Small intestine (tissue), 7 donors: ENCODE results near the gene VPS37D. TPM values are rescaled to one million over a fixed set of nuclear protein-coding genes. Genes with fewer than 3 reads are reported as not detected.

Source experiments
- DNase-seq, 2 donors: peaks; one replicate each; pipeline versions ENCODE4 v3.0.0 to v3.0.0-alpha.2; 2013
- FAIRE-seq: peaks from 2 replicates; lab custom pipeline; 2012; peaks lifted over from hg19 to GRCh38; lab: Jason Lieb, UNC
- H3K27ac ChIP-seq, 3 donors: one replicate each; pipeline ENCODE4 v1.5.1; 2013; ENCODE audit warnings: low read length in 2 of 3, mild to moderate bottlenecking in 2 of 3, control low read depth in 1 of 3, inconsistent platforms in 1 of 3, low read depth in 1 of 3, moderate library complexity in 1 of 3
- H3K27me3 ChIP-seq, 3 donors: one replicate each; pipeline ENCODE4 v1.6.1; 2013; ENCODE audit warnings: low read length in 3 of 3, inconsistent platforms in 1 of 3; ENCODE audit not compliant: control insufficient read depth in 3 of 3, insufficient read depth in 3 of 3
- H3K36me3 ChIP-seq, 3 donors: one replicate each; pipeline ENCODE4 v1.6.1; 2013; ENCODE audit warnings: low read length in 3 of 3, inconsistent platforms in 1 of 3, low read depth in 1 of 3, mild to moderate bottlenecking in 1 of 3, moderate library complexity in 1 of 3; ENCODE audit not compliant: control insufficient read depth in 3 of 3, insufficient read depth in 2 of 3
- H3K4me1 ChIP-seq, 3 donors: one replicate each; pipeline ENCODE4 v1.6.1; 2013; ENCODE audit warnings: low read length in 2 of 3, inconsistent platforms in 1 of 3, low read depth in 1 of 3, mild to moderate bottlenecking in 1 of 3, moderate library complexity in 1 of 3; ENCODE audit not compliant: control insufficient read depth in 3 of 3, insufficient read depth in 2 of 3
- H3K4me3 ChIP-seq, 3 donors: one replicate each; pipeline ENCODE4 v1.5.1; 2013; ENCODE audit warnings: low read length in 3 of 3, control low read depth in 1 of 3, inconsistent platforms in 1 of 3, low read depth in 1 of 3, mild to moderate bottlenecking in 1 of 3, moderate library complexity in 1 of 3
- H3K9me3 ChIP-seq, 2 donors: one replicate each; pipeline ENCODE4 v1.6.1; 2013; ENCODE audit warnings: low read depth in 1 of 2, low read length in 1 of 2; ENCODE audit not compliant: control insufficient read depth in 2 of 2, insufficient read depth in 1 of 2
- WGBS, 3 donors: extraction: QIAGEN DNeasy Blood & Tissue Kit; methylation state at CpG; one replicate each; pipeline ENCODE4 v1.1.7; 2013; 5-methylcytosine and 5-hydroxymethylcytosine counted together
- polyA plus RNA-seq, 4 donors: library from polyadenylated mRNA; stranded (reverse) in 3 of 4; unstranded in 1 of 4; fragments of 200-250 nt in 3 of 4; fragments of 120-200 nt in 1 of 4; gene quantifications; one replicate each; pipeline versions ENCODE4 v1.2.1 to v1.2.3, GENCODE V29; 2013
- donor health status: healthy with polysubstance abuse.
- donor health status: control.
- donor health status: control.
- donor health status: Bipolar disorder and iron deficiency.
- donor health status: healthy.

Gene VPS37D
- polyA plus RNA-seq, 4 donors, result 2.6 to 4.2 (median 3.2) TPM

GRCh38 chr7:73623798-73624668, 43.6 kb upstream of the VPS37D start, which contains the start of gene MLXIPL:
Gene MLXIPL (minus strand): TSS chr7:73624522. CDS start chr7:73624492, 30 bp downstream.
- peak; percentile 94 for DNase-seq
- Histone ChIP-seq H3K4me1 (peaks cover 0 to 6% (median 5%) of the 10 kb centered on the region in 3 donors), H3K9me3 (no peaks in the 10 kb centered on the region), H3K4me3 (peak within 1 kb of the TSS; percentile 37 to 76 (median 72)), H3K36me3 (peaks cover 0 to 28% (median 0%) of the 10 kb centered on the region in 3 donors), H3K27me3 (peaks cover 0 to 21% (median 2%) of the 10 kb centered on the region in 3 donors), H3K27ac (peak within 1 kb of the TSS; percentile 46 to 87 (median 71))
- FAIRE-seq, result no peak
- WGBS, 3 donors, result 3 to 7% (median 4%) methylated on average over 50 to 80 of the region's 80 CpGs

DNA sequence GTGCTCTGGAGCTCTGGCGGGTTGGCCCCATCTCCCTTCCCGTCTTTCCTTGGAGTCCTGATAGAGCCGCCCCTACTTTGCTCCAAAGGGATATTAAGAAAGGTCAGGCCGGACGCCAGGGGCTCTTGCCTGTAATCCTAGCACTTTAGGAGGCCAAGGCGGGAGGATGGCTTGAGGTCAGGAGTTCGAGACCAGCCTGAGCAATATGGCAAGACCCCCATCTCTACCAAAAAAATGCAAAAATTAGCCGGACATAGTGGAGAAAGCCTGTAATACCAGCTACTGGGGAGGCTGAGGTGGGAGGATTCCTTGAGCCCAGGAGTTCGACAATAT, 43.0 kb upstream of the VPS37D start:
- no peak for FAIRE-seq
- no peak for DNase-seq
- H3K4me3 ChIP-seq, result peak overlapping the region in 1 of 3 donors; percentile 17
- WGBS, 3 donors, result 23 to 40% (median 27%) methylated on average over 9 of the region's 9 CpGs
- H3K9me3 ChIP-seq, result no peaks in the 10 kb centered on the region
- H3K36me3 ChIP-seq, result peaks cover 0 to 28% (median 0%) of the 10 kb centered on the region in 3 donors
- H3K27me3 ChIP-seq, result peaks cover 0 to 21% (median 2%) of the 10 kb centered on the region in 3 donors
- H3K4me1 ChIP-seq, result peaks cover 0 to 6% (median 5%) of the 10 kb centered on the region in 3 donors
- H3K27ac ChIP-seq, result no peak overlapping the region

GRCh38 chr7:73625276-73625675, 42.4 kb upstream of the VPS37D start:
- H3K27me3 ChIP-seq, result peaks cover 0 to 21% (median 2%) of the 10 kb centered on the region in 3 donors
- WGBS, 3 donors, result 92 to 94% (median 93%) methylated on average over 11 of the region's 11 CpGs

GRCh38 chr7:73626814-73627213, 40.8 kb upstream of the VPS37D start:
- Histone ChIP-seq H3K27ac (no peak overlapping the region), H3K9me3 (no peaks in the 10 kb centered on the region), H3K4me3 (no peak overlapping the region), H3K27me3 (peaks cover 0 to 18% (median 2%) of the 10 kb centered on the region in 3 donors), H3K36me3 (peaks cover 0 to 17% (median 0%) of the 10 kb centered on the region in 3 donors), H3K4me1 (peaks cover 0 to 6% (median 5%) of the 10 kb centered on the region in 3 donors)
- DNase-seq (no peak), FAIRE-seq (no peak)
- 41 to 65% (median 63%) methylated on average over 3 of the region's 3 CpGs for WGBS, 3 donors

More at GRCh38 chr7:73625276-73625675, 42.4 kb upstream of the VPS37D start:
- Histone ChIP-seq H3K36me3 (peaks cover 0 to 25% (median 0%) of the 10 kb centered on the region in 3 donors), H3K4me1 (peaks cover 0 to 6% (median 5%) of the 10 kb centered on the region in 3 donors), H3K27ac (no peak overlapping the region), H3K9me3 (no peaks in the 10 kb centered on the region), H3K4me3 (no peak overlapping the region)
- DNase-seq (no peak), FAIRE-seq (no peak)

GRCh38 chr7:73628504-73628903, 39.1 kb upstream of the VPS37D start:
- no peak for DNase-seq
- no peak overlapping the region for H3K27ac ChIP-seq
- peaks cover 0 to 13% (median 2%) of the 10 kb centered on the region in 3 donors for H3K27me3 ChIP-seq
- no peak overlapping the region for H3K4me3 ChIP-seq
- 70 to 89% (median 88%) methylated on average over 4 of the region's 4 CpGs for WGBS, 3 donors
- FAIRE-seq, result no peak
- H3K9me3 ChIP-seq, result no peaks in the 10 kb centered on the region
- H3K36me3 ChIP-seq, result peaks cover 0 to 21% (median 0%) of the 10 kb centered on the region in 3 donors
- H3K4me1 ChIP-seq, result peaks cover 0 to 6% (median 5%) of the 10 kb centered on the region in 3 donors

DNA sequence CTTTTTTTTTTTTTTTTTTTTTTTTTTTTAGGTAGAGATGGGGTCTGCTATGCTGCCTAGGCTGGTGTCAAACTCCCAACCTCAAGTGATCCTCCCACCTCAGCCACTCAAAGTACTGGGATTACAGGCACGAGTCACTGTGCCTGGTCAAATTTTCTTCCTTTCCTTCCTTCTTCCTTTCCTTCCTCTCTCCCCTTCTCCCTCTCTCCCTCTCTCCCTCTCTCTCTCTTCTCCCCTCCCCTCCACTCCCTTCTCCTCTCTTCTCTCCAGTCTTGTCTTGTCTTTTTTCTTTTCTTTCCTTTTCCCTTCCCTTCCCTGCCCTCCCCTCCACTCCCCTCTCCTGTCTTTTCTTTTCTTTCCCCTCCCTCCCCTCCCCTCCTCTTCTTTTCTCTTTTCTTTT, 36.1 kb upstream of the VPS37D start:
- H3K4me1 ChIP-seq, result no peaks in the 10 kb centered on the region
- no peaks in the 10 kb centered on the region for H3K27me3 ChIP-seq
- WGBS, 3 donors, result 15 to 31% (median 30%) methylated on average over 1 of the region's 1 CpG
- H3K9me3 ChIP-seq, result no peaks in the 10 kb centered on the region
- H3K27ac ChIP-seq, result no peak overlapping the region
- DNase-seq (no peak), FAIRE-seq (no peak)
- H3K4me3 ChIP-seq, result no peak overlapping the region
- peaks cover 0 to 27% (median 0%) of the 10 kb centered on the region in 3 donors for H3K36me3 ChIP-seq

DNA sequence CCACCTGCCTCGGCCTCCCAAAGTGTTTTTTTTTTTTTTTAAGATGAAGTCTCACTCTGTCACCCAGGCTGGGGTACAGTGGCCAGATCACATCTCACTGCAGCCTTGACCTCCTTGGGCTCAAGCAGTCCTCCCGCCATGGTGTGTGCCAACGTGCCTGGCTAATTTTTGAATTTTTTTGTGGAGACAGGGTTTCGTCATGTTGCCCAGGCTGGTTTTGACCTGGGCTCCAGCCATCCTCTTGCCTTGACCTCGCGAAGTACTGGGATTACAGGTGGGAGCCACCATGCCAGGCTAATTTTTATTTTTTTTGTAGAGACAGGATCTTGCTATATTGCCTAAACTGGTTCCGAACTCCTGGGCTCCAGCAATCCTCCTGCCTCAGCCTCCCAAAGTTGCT, 34.3 kb upstream of the VPS37D start:
- Histone ChIP-seq H3K4me3 (no peak overlapping the region), H3K36me3 (peaks cover 0 to 32% (median 0%) of the 10 kb centered on the region in 3 donors), H3K4me1 (no peaks in the 10 kb centered on the region), H3K9me3 (no peaks in the 10 kb centered on the region), H3K27ac (no peak overlapping the region), H3K27me3 (no peaks in the 10 kb centered on the region)
- DNase-seq (no peak), FAIRE-seq (no peak)
- 78 to 91% (median 86%) methylated on average over 7 of the region's 7 CpGs for WGBS, 3 donors

GRCh38 chr7:73633844-73634243, 33.8 kb upstream of the VPS37D start:
- Histone ChIP-seq H3K4me1 (no peaks in the 10 kb centered on the region), H3K4me3 (no peak overlapping the region), H3K36me3 (peaks cover 0 to 33% (median 0%) of the 10 kb centered on the region in 3 donors), H3K27ac (no peak overlapping the region), H3K27me3 (no peaks in the 10 kb centered on the region), H3K9me3 (no peaks in the 10 kb centered on the region)
- DNase-seq (no peak), FAIRE-seq (no peak)
- WGBS, 3 donors, result 82 to 94% (median 88%) methylated on average over 8 of the region's 8 CpGs
